UCSD-AML1 (cell line): Measurements from ENCODE around the gene PRODH2.
"Not testable (repeated sequence)": the region's sequence is repeated elsewhere in the genome, so short reads cannot be mapped to it uniquely, and the experiment has no call there.

Experiments
- DNase-seq: peaks from one replicate; lab custom pipeline; 2025; ENCODE audit not compliant: unreplicated experiment; lab: John Stamatoyannopoulos, UW

Gene PRODH2

DNA sequence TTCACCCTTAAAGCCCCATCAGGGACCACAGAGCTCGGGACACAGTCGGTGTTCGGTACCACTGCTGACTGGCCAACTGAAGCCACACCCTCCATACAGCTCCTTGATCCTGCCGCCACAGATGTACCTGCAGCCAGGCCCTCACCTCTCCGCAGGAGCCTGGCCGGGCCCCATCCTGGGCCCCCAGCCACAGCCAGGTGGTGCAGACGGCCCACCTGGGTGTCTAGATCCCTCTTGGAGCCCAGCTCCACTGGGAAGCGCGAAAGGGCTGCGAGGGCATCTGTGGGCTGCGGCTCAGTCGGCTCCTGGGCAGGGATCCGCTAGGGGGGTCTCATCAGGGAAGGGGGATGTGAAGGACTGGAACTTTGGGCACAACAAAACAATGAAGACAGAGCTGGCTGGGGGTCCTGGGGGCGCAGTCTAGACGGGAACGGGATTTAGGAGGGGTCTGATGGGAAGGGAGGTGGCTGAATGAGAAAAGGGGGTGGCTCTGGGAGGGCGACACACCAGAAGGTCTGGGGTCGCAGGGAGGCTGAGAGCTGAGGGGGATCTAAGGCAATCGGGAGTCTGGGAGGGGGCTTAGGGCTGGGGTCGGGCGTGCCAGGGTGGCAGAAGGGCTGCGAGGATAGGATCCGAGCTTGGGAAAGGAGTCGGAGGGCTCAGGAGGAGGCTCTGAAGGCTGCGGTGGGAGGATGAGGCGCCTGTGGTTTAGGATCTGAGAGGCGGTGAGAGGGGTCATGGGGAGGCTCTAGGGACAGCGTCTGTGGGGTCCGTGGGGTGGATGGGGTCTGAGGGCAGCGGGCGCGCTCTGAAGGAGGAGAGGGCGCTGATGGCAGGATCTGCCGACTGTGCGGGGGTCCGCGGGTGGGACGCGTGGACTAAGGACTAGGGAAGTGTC is 15.8 kb downstream of the PRODH2 start:
- DNase-seq: no peak

DNA sequence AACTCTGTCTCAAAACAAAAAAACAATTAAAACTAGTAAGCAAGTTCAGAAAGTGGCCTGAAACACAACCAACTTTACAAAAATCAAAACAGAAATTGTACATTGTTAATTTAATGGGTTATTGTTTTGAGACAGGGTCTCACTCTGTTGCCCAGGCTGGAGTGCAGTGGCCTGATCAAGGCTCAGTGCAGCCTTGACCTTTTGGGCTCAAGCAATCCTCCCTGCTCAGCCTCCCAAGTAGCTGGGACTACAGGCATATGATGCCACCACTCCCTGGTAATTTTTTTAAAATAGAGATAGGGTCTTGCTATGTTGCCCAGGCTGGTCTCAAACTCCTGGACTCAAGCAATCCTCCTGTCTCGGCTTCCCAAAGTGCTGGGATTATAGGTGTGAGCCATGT is 17.1 kb downstream of the PRODH2 start:
- DNase-seq: not testable (repeated sequence)

DNA sequence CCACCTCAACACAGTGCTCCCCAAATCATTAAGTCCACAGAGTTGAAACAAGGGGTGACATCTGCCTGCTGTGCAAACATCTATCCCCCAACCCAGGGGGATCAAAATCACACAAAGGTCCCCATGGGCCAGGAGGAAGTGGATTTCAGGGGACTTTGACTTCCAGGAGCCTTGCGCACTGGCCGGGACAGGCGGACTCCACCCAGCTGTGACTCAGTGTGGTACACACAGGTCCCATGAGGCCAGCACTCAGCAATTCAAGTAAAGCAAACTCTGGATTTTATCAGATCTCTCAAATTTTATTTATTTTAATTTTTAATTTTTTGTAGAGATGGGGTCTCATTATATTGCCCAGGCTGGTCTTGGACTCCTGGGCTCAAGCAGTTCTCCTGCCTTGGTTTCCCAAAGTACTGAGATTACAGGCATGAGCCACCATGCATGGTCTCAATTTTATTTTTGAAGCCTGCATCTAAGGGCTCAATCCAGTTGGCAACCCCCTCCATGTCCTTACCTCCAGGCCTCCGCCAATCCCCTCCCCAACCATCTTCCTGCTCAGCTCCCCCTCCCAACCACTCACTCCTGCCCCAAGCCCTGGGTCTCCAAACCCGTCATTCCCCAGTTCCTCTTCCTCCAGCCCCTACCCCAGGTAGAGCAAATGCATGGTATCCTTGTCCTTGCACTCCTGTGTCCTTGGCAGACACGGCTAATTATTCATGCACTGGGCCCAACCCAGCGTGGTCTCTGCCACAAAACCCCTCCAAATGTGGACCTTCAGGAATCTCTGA is 19.1 kb downstream of the PRODH2 start:
- no peak for DNase-seq

DNA sequence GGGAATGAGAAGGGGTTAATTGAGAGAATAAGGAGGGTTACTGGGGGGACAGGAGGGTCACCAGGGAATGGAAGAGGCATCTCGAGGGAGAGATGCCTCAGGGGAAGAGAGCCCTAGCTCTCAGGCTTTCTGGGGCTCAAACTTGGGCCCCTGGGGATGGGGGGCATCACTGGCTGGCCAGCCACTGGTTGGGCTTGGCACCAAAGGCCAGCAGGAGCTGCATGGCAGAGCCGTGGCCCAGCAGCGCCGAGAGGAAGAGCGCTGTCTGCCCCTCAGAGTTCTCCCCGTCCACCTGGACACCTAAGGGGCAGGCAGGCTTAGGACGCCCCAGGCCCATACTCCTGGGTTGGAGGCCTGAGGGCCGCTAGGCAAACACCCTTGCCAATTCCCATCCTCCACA is 19.8 kb downstream of the PRODH2 start:
- DNase-seq: no peak

DNA sequence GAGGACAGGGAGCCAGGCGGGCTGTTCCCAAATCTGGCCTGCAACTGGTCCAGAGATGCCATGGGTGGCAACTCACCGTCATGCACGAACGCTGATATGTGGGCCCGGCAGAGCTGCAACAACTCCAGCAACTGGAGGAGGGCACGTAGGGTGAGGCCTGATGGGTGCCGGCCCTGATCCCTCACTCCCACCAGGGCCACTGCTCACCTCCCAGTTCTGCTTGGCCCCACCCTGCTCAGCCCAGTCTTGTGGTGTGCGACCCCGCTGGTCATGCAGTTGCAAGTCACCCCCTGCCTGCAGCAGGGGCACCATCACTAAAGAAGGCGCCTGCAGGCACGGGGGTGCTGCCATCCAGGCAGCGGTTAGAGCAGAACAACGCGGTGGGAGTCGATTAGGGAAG is 20.3 kb downstream of the PRODH2 start:
- no peak for DNase-seq

DNA sequence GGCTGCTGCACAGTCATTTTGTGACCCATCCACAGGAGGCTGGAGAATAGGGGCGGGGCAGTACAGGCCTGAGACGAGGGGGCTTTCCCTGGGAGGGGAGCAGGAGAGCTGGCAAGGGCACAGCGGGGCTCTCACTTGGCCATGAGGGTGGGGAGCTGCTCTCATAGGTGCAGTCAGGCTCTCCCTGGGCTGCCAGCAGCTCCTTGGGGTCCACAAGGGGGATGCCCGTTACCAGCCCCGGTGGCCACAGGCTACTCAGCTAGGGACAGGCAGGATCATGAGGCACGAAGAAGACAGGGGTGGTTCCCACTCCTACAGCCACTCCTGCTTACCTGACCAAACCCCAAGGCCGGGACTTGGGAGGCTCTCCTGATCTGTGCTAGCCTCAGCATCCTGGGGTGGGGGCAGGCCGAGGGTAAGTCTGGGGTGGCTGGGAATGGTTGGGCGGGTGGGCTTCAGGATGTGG is 20.8 kb downstream of the PRODH2 start:
- no peak for DNase-seq

DNA sequence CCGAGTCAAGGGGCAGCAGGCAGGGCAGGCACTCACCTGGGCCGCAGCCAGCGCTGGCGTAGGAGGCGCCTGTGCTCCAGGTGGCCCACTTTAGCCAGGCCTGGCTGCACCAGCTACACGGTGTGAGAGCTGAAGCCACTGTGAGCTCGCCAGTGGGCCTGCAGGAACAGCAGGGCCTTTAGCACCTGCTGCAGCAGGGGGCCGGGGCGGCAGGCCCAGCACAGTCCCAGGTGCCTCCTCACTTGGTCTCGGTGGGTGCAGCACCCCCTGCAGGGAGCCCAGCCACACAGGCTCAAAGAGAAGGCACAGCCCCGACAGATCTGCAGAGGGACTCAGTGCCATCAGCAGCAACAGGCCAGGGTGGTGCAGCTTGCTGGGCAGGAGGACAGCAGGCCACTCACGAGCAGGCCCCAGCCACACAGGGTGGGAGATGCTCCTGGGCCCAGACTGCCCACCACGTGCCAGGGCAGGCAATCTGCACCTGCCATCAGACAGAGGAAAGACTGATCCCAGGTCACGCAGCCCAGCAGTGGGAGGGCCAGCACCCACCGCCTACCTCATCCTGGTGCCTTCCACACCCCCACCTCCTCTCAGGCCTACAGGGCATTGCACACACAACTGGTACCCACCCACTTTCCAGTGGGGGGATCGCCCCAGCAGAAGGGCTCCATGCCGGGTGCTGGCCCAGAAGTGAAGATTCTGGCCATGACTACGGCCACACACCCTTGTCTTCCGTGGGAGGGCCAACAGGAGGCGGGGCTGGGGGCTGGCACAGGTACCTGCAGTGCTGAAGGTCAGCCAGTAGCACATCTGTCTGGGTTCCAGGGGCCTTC is 21.4 kb downstream of the PRODH2 start:
- DNase-seq: no peak

DNA sequence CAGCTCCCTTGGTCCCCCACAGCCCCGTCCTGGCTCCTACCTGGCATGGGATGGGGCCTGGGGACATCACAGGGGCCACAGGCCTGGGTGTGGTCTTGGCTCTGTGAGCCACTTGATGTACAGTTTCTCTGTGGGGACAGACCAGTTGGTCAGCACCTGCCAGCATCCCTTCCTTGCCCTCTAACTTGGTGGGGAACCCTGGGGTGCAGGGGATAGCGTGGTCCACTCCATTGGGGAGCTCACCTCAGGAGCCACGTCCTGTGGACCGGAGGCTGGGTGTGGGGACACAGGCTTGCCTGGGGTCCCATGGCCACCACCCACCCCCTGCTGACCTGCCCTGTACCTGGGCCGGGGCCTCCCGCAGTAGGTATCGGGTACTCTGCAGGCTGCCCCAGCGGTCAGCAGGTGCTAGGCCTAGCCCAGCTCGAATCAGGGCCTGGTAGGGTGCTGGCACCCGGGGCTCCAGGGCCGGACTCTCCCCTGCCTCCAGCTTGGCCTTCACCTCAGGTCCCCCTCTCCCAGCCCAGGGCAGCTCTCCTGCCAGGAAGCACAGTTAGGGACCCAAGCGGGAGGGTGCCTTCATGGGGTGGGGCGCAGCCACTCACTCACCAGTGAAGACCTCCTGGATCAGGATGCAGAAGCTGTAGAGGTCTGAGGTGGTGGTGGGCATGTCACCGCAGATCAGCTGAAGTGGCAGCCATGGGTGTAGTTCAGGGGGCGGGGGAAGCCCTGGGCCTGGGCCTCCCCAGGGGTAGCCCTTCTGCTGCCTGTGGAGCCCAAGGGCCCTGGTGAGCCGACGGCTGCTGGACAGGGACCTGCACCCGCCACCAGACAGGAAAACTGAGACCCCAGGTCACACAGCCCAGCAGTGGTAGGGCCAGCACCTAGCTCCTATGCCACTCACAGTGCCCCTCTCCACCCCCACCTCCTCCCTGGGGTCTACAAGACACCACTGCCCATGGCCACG is 22.4 kb downstream of the PRODH2 start:
- no peak for DNase-seq

DNA sequence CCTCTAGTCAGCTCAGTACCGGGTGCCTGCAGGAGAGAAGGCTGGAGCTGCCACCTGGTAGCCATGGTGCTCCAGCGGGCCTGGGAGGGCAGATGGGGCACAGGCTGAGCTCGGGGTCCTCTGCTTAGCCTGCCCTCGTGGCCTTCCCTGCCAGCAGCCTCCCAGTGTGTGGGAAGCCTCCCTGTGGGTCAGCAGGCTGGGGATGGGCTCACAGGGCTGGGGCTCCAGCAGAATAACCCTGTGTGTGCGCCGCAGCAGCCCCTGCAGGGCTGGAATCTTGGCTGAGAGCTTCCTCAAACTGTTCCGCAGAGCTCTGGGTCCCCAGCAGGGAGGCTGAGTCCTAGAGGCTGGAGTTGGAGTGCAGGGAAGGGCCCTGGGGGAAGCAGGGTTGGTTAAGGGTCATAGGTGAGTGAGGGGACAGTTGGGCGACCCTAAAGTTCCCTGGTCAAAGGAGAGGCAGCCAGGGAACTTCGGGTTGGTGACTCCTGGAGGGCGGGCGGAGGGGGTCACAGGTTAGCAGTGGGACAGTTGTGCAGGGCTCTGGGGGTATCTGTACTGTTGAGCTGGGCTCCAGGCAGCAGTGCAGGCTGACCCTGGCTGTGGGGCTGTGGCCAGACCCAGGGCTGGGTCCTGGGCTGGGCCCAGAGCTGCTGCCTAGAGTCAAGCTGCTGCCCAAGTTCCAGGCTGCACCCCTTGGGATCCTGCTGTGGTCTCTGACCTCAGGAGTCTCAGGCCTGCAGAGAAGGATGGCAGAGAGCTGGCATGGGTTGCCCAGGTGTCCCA is 23.3 kb downstream of the PRODH2 start:
- no peak for DNase-seq

DNA sequence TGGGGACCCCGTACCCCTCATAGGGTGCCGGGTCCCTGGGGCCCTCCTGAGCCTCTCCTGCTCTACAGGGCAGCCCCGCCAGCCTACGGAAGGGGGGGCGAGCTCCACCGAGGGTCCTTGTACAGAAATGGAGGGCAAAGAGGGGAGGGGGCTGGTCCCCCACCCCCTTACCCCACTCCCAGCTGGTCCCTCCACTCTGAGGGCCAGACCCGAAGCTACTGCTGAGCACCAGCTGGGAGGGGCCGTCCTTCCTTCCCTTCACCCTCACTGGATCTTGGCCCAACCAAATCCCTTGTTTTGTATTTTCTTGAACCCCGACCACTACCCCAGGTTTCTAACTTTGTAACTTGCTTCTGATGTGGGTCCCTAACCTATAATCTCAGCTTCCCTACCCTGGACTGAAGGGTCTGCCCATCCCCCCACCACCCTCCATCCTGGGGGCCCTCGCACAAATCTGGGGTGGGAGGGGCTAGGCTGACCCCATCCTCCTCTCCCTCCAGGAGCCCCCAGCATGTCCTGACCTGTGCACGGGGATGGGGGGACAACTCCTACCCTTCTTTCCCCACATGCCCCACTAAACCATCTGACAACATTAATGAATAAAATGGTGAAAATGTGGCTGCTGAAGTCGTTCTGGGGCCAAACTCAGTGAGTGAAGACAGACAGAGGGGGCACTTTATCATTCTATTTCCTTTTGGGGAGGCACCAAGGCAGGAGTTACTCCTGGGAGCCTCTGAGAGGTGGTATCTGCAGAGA is 24.3 kb downstream of the PRODH2 start:
- DNase-seq: no peak

DNA sequence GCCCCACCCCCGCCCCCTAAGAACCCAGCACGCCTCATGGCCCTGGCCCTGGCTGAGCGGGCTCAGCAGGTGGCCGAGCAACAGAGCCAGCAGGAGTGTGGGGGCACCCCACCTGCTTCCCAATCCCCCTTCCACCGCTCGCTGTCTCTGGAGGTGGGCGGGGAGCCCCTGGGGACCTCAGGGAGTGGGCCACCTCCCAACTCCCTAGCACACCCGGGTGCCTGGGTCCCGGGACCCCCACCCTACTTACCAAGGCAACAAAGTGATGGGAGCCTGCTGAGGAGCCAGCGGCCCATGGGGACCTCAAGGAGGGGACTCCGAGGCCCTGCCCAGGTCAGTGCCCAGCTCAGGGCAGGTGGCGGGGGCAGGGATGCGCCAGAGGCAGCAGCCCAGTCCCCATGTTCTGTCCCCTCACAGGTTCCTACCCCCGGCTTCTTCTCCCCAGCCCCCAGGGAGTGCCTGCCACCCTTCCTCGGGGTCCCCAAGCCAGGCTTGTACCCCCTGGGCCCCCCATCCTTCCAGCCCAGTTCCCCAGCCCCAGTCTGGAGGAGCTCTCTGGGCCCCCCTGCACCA is 25.3 kb downstream of the PRODH2 start:
- no peak for DNase-seq

DNA sequence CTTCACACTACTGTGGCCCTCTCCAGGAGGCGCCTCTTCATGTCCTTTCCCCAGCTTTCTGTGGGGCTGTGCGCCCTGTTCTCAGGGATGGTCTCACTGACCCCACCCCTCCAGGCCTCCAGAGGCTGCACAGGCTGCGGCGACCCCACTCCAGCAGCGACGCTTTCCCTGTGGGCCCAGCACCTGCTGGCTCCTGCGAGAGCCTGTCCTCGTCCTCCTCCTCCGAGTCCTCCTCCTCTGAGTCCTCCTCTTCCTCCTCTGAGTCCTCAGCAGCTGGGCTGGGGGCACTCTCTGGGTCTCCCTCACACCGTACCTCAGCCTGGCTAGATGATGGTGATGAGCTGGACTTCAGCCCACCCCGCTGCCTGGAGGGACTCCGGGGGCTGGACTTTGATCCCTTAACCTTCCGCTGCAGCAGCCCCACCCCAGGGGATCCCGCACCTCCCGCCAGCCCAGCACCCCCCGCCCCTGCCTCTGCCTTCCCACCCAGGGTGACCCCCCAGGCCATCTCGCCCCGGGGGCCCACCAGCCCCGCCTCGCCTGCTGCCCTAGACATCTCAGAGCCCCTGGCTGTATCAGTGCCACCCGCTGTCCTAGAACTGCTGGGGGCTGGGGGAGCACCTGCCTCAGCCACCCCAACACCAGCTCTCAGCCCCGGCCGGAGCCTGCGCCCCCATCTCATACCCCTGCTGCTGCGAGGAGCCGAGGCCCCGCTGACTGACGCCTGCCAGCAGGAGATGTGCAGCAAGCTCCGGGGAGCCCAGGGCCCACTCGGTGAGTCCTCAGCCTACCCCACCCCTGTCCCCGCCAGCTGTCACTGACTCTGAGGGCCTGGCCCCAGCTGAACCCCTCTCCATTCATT is 26.1 kb downstream of the PRODH2 start:
- DNase-seq: no peak

DNA sequence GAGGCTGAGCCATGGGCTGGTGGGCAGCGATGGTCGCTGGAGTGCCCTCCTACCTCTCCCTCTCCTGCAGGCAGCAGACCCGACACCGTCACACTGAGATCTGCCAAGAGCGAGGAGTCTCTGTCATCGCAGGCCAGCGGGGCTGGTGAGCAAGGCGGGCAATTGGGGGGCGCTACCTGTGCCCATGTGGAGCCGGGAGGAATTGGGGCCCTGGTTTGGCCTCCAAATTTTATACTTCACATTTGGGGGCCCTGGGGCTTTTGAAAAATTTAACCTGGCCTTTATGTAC is 27.4 kb downstream of the PRODH2 start:
- no peak for DNase-seq

DNA sequence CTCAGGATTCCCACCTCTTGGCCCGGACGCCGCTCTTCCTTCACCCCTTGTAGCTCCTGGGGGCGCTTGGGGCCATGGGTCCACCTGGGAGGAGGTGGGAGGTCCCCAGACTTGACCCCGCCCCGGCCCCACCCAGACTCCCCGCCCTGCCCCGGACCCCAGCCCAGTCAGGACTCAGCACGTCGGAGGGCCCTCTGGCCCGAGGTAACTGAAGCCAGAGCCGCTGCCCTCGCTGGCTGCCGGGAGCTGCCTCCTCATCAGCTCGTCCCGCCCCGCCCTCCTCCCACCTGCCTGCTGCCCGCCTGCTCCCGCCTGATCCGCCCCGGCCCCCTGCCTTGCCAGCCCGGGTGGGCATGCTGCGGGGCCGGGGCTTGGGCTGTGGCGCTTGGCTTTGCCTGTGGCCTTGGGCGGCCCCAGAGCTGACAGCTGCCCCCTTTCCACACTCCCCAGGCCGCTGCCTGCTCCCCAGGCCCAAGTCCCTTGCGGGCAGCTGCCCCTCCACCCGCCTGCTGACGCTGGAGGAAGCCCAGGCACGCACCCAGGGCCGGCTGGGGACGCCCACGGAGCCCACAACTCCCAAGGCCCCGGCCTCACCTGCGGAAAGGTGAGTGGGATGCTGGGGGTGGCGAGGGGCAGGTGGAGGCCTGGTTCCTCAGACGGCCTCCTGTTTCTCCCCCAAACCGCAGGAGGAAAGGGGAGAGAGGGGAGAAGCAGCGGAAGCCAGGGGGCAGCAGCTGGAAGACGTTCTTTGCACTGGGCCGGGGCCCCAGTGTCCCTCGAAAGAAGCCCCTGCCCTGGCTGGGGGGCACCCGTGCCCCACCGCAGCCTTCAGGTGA is 27.9 kb downstream of the PRODH2 start:
- DNase-seq: no peak

DNA sequence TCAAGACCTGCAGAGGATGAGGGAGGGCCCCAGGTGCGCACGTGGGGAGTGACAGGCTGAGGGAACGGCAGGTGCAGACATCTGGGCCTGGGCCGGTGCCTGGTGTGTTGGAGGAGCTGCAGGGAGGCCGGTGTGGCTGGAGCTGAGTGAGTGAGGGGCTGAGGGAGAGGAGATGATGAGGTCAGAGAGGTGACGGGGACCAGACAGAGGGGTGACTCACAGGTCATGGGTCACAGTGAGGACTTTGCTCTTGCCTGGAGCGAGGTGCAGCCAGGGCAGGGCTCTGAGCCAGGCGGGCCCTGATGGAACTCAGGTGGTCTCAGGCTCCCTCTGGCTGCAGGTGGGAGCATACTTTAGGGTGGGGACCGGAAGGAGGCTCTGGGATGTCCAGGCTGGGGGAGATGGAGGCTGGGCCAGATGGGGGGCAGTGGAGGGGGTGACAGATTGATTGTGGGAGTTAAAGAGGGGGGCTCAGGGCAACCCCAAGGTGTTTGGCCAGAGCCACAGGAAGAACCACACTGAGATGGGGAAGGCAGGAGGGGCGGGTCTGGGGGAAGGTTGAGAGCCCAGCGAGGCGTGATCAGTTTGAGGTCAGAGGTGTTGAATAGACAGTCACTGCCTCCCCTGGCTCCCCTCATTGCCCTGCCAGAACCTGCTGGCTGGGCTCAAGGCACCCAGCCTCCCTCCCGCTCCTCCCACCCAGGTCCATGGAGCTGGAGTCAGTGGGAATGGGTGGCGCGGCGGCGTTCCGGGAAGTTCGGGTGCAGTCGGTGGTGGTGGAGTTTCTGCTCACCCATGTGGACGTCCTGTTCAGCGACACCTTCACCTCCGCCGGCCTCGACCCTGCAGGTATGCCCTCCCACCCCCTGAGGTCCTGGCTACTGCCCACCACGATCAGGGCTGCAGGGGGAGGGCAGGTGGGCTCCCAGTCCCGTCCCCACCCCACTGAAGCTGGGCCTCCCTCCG is 28.9 kb downstream of the PRODH2 start:
- DNase-seq: no peak

DNA sequence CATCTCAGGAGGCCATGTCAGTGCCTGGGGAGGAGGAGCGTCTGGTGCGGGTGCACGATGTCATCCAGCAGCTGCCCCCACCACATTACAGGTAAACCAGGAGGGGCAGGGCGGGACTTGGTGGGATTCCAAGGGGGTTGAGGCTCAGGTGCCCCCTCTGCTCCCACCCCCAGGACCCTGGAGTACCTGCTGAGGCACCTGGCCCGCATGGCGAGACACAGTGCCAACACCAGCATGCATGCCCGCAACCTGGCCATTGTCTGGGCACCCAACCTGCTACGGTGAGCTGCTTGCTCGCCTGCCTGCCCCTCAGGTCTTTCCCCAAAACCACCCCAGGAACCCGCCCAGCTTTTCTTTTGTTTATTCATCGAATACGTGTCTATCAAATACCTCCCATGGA is 30.1 kb downstream of the PRODH2 start:
- no peak for DNase-seq
